Measurements from ENCODE around the gene TMOD3.

DNA sequence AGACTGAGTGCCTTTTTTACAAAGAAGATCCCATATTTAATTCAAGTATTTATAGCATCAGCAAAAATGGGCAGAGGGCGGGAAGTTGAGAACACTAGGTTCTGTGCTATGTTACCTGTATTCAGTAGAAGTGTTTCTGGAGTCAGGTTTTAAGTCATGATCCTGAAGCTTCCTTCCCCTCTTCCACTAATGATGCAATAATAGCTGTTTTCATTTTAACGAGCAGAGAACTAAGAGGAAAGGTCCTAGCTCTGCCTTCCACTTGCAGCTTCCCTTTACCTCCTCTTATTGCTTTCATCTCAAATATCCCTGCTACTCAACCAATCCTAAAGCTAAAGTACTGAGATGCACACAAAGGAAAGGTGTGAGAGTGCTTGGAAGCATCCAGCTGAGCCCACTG, 16.9 kb upstream of the TMOD3 start:
- no peak for TF ChIP-seq ZNF335 (tag by site-specific recombination; conservative IDR thresholded peaks at IDR 0.05)
- TF ChIP-seq, protein P1, sequence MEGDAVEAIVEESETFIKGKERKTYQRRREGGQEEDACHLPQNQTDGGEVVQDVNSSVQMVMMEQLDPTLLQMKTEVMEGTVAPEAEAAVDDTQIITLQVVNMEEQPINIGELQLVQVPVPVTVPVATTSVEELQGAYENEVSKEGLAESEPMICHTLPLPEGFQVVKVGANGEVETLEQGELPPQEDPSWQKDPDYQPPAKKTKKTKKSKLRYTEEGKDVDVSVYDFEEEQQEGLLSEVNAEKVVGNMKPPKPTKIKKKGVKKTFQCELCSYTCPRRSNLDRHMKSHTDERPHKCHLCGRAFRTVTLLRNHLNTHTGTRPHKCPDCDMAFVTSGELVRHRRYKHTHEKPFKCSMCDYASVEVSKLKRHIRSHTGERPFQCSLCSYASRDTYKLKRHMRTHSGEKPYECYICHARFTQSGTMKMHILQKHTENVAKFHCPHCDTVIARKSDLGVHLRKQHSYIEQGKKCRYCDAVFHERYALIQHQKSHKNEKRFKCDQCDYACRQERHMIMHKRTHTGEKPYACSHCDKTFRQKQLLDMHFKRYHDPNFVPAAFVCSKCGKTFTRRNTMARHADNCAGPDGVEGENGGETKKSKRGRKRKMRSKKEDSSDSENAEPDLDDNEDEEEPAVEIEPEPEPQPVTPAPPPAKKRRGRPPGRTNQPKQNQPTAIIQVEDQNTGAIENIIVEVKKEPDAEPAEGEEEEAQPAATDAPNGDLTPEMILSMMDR (tag by site-specific recombination; IDR thresholded peaks at IDR 0.05): no peak
- TF ChIP-seq ZNF416 (tag by site-specific recombination; IDR thresholded peaks at IDR 0.05): no peak
- no peak for TF ChIP-seq ZNF704 (tag by site-specific recombination; IDR thresholded peaks at IDR 0.05)
- TF ChIP-seq HOXC10 (CRISPR knock-in tag; IDR thresholded peaks at IDR 0.05): no peak
- TF ChIP-seq ZBTB21 (tag by site-specific recombination; IDR thresholded peaks at IDR 0.05): no peak
- TF ChIP-seq, protein P2, sequence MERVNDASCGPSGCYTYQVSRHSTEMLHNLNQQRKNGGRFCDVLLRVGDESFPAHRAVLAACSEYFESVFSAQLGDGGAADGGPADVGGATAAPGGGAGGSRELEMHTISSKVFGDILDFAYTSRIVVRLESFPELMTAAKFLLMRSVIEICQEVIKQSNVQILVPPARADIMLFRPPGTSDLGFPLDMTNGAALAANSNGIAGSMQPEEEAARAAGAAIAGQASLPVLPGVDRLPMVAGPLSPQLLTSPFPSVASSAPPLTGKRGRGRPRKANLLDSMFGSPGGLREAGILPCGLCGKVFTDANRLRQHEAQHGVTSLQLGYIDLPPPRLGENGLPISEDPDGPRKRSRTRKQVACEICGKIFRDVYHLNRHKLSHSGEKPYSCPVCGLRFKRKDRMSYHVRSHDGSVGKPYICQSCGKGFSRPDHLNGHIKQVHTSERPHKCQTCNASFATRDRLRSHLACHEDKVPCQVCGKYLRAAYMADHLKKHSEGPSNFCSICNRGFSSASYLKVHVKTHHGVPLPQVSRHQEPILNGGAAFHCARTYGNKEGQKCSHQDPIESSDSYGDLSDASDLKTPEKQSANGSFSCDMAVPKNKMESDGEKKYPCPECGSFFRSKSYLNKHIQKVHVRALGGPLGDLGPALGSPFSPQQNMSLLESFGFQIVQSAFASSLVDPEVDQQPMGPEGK (tag by site-specific recombination; IDR thresholded peaks at IDR 0.05): no peak
- TF ChIP-seq TRIM28 (IDR thresholded peaks at IDR 0.05; ENCODE audit: borderline replicate concordance, low read length): no peak
- TF ChIP-seq, protein P3, sequence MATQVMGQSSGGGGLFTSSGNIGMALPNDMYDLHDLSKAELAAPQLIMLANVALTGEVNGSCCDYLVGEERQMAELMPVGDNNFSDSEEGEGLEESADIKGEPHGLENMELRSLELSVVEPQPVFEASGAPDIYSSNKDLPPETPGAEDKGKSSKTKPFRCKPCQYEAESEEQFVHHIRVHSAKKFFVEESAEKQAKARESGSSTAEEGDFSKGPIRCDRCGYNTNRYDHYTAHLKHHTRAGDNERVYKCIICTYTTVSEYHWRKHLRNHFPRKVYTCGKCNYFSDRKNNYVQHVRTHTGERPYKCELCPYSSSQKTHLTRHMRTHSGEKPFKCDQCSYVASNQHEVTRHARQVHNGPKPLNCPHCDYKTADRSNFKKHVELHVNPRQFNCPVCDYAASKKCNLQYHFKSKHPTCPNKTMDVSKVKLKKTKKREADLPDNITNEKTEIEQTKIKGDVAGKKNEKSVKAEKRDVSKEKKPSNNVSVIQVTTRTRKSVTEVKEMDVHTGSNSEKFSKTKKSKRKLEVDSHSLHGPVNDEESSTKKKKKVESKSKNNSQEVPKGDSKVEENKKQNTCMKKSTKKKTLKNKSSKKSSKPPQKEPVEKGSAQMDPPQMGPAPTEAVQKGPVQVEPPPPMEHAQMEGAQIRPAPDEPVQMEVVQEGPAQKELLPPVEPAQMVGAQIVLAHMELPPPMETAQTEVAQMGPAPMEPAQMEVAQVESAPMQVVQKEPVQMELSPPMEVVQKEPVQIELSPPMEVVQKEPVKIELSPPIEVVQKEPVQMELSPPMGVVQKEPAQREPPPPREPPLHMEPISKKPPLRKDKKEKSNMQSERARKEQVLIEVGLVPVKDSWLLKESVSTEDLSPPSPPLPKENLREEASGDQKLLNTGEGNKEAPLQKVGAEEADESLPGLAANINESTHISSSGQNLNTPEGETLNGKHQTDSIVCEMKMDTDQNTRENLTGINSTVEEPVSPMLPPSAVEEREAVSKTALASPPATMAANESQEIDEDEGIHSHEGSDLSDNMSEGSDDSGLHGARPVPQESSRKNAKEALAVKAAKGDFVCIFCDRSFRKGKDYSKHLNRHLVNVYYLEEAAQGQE (tag by site-specific recombination; IDR thresholded peaks at IDR 0.05): no peak
- no peak for TF ChIP-seq ZNF140 (tag by site-specific recombination; IDR thresholded peaks at IDR 0.05)
- no peak for TF ChIP-seq ZNF24 (tag by site-specific recombination; IDR thresholded peaks at IDR 0.05)

Data from HEK293 (cell line).